GM12874 (cell line): ENCODE data around the gene NANOGP8.

Experiments used
- TF ChIP-seq, protein P1 (sequence below): IDR thresholded peaks from 2 replicates; pipeline ENCODE4 v1.5.1; 2011; ENCODE audit warnings: low read depth, mild to moderate bottlenecking, control low read depth, low read length, moderate library complexity; ENCODE audit not compliant: insufficient read depth

NANOGP8 gene

GRCh38 chr15:35108453-35108852 lies 23.4 kb upstream of the NANOGP8 start:
- TF ChIP-seq, protein P1, sequence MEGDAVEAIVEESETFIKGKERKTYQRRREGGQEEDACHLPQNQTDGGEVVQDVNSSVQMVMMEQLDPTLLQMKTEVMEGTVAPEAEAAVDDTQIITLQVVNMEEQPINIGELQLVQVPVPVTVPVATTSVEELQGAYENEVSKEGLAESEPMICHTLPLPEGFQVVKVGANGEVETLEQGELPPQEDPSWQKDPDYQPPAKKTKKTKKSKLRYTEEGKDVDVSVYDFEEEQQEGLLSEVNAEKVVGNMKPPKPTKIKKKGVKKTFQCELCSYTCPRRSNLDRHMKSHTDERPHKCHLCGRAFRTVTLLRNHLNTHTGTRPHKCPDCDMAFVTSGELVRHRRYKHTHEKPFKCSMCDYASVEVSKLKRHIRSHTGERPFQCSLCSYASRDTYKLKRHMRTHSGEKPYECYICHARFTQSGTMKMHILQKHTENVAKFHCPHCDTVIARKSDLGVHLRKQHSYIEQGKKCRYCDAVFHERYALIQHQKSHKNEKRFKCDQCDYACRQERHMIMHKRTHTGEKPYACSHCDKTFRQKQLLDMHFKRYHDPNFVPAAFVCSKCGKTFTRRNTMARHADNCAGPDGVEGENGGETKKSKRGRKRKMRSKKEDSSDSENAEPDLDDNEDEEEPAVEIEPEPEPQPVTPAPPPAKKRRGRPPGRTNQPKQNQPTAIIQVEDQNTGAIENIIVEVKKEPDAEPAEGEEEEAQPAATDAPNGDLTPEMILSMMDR, result no peak

GRCh38 chr15:35107561-35107960 lies 22.5 kb upstream of the NANOGP8 start:
- TF ChIP-seq, protein P1, result no peak

DNA sequence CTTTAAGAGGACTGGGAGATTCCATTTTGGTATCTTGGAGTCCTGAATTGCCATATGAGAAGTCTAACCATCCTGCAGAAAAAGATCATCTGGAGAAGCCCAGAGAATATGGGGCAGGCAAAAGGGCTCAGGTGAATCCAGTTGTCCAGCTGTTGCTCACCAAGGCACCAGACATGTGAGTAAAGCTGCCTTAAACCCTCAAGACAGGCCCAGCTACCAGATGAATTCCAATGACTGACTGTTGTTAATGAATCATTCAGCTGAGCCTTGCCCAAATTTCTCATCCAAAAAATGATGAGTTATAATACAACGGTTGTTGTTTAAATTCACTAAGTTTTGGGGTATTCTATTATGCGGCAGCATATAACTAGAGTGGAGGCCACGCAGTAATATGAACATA lies 22.0 kb upstream of the NANOGP8 start:
- TF ChIP-seq, protein P1, result no peak

- TF ChIP-seq, protein P1, result no peak
Measured at GRCh38 chr15:35104526-35105147, 19.5 kb upstream of the NANOGP8 start.

DNA sequence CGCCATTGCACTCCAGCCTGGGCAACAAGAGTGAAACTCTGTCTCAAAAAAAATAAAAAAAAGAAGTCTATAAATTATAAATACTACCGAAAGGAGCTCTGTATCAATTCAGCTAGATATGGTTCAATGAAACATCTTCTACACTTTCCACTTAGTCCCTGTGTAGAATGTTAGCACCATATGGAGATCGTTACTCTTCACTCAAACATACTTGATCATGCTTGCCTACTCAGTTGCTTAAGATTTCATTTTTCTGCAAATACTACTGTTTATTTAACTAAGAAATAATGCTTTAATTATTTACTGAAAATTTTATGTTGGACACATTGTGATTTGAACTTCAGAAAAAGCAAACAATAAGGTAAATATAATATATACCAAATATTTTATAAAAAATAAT lies 17.1 kb upstream of the NANOGP8 start:
- TF ChIP-seq, protein P1, result no peak

DNA sequence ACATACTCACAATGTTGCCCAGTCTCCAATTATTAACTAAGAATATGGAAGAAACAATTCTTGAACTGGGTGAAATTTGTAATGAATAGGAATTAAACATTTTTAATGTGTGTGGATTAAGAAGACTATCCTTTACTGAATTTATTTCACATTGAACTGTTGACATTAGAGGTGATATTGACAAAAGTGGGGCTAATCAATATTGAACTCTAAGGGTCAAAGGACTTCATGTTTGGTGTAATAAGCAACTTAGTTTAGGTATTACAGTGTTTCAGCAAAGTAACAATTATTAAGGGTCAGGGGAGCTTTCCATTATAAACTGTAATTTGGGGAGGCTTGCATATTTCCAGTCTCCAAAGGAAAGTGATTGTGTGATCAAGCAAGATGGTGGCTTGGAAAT lies 16.2 kb upstream of the NANOGP8 start:
- TF ChIP-seq, protein P1, result no peak

- TF ChIP-seq, protein P1, result no peak
Measured at GRCh38 chr15:35098737-35099136, 13.6 kb upstream of the NANOGP8 start.
